DMS 273 (cell line): ENCODE data around the gene JCHAIN.
"Not testable (repeated sequence)": the region's sequence is repeated elsewhere in the genome, so short reads cannot be mapped to it uniquely, and the experiment has no call there.

ENCODE experiments used
- DNase-seq: peaks from one replicate; lab custom pipeline; 2025; ENCODE audit not compliant: unreplicated experiment; lab: John Stamatoyannopoulos, UW

JCHAIN gene

GRCh38 chr4:70666369-70666768 is at the start of gene JCHAIN:
Gene JCHAIN (minus strand): TSS chr4:70666508. CDS start chr4:70666490, 18 bp downstream.
- DNase-seq = no peak

GRCh38 chr4:70715097-70715496 is 48.8 kb upstream of the JCHAIN start:
- no peak for DNase-seq

GRCh38 chr4:70714079-70714887 is 48.0 kb upstream of the JCHAIN start:
- no peak for DNase-seq

DNA sequence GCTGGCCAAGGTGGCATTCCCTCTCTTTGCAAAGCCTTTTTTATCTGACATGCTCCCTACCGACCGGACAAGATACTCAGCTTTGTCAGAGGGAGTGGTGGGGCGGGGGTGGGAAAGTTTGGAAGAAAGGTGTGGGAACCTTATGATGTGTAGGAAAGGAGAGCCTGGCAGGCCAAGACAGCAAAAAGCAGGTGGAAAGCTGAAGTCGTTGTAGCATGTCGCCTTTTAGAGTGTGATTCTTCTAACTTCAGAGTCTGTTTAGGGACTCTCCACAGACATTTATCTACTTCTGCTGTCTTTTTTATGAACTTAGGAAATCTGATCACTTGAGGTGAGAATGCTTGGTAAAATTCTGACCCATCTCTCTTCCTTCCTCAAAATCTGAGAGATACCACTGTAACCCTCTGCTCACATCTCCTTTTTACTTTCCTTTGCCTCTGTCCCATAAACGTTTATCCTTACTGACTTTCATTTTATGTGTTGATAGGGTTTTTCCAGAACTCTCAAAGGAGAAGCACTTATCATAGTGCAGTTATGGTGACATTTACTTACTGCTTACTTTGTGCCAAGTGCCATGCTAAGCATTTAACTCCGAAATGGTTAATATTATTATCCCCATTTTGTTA is 47.3 kb upstream of the JCHAIN start:
- no peak for DNase-seq

- no peak for DNase-seq
Measured at GRCh38 chr4:70712604-70713452, 46.5 kb upstream of the JCHAIN start.

DNA sequence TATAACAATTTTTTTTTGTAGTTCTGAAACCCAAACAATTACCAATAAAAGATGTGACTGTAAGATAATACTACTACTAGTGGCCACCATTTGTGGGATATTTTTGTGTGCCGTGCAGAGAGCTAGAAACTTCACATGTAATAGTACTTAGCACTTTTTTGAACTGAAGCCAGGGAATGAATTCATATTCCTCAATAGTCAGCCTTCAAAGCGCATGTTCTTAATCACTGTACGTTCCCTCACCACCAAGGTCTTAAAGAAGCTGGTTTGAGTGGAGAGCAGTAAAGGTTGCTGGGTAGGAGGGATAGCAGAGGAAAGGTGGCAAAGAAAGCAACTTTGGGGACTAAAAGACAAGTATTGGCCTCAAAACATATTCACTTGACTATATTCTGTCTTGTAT is 45.8 kb upstream of the JCHAIN start:
- no peak for DNase-seq

DNA sequence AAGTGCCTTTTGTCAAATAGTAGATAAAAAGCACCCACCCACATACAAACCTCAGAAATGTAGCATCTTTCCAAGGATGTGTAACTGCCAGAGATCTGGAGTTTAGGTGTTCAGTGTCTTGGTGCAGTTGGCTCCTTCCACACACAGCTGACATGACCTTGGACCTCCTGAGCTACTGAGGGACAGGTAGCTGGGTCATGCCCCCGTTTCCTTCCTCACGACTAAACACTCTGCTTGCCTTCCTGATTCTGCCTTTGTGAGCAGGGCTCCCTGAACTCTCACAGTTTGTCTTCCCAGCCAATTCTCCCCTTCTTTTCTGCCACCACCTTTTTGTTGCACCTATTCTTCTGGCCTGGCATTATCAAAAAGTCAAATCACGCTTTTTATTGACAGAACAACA is 45.3 kb upstream of the JCHAIN start:
- DNase-seq = no peak

DNA sequence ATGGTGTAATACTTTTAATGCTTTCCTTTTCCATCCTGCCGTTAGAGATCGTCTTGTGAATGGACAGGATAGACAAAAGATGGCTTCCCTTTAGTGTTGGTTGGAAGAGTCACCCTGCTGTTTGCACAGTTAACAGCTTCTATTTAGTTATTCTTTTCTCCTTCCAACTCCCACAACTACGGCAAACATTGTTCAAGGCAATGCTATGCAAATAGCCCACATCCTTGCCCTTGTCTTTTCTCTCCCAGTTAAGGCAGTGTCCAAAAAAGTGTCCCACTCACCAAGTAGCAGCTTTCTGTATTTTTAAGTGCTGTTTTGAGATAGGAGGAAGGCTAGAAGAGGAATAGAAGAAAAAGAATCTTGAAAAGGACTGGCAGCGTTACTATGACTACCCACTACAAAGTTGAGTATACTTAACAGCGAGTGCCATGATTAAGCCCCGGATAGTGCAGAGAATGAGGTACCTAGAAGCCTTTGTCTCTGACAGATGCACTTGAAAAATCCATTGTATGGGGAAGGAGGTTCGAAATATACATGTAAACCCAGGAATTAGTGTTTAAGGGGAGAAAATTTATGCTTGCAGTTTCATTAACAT is 43.4 kb upstream of the JCHAIN start:
- no peak for DNase-seq

GRCh38 chr4:70706516-70706915 is 40.2 kb upstream of the JCHAIN start:
- no peak for DNase-seq

- DNase-seq = peak; percentile 36
Measured at GRCh38 chr4:70706044-70706461, 39.7 kb upstream of the JCHAIN start.

- DNase-seq = peak; percentile 84
Measured at GRCh38 chr4:70705183-70706043, 39.1 kb upstream of the JCHAIN start.

- no peak for DNase-seq
Measured at GRCh38 chr4:70704931-70705182, 38.5 kb upstream of the JCHAIN start.

- peak; percentile 88 for DNase-seq
Measured at GRCh38 chr4:70704215-70704930, 38.1 kb upstream of the JCHAIN start.

- DNase-seq = peak; percentile 56
Measured at GRCh38 chr4:70703619-70704214, 37.4 kb upstream of the JCHAIN start.

DNA sequence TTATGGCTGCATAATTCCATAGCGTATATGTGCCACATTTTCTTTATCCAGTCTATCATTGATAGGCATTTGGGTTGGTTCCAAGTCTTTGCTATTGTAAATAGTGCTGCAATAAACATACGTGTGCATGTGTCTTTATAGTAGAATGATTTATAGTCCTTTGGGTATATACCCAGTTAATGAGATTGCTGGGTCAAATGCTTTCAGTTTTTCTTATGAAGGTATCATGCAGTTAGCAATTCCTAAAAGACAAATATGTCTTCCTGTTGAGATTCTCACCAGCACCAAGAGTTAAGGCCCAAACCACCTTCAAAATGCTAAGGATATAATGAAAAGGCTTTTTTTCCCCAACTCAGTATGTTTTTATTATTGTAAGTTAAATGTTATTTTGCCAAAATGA is 36.3 kb upstream of the JCHAIN start:
- DNase-seq = not testable (repeated sequence)

- no peak for DNase-seq
Measured at GRCh38 chr4:70701271-70701670, 35.0 kb upstream of the JCHAIN start.

DNA sequence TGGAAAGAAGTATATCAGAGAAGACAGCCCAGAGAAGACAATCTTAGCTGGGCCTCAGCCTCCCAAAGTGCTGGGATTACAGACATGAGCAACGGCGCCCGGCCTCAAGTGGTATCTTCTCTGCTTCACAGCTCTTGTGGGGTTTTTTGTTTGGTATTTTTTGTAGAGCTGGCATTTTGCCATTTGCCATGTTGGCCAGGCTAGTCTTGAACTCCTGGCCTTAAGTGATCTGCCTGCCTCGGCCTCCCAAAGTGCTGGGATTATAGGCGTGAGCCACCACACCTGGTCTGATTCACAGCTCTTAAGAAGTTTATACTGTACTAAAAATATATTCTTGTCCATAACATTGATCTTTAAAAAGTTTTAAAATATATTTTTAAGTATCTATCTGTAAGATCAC is 34.4 kb upstream of the JCHAIN start:
- DNase-seq = no peak

- not testable (repeated sequence) for DNase-seq
Measured at GRCh38 chr4:70698435-70698834, 32.1 kb upstream of the JCHAIN start.

GRCh38 chr4:70694633-70695032 is 28.3 kb upstream of the JCHAIN start:
- DNase-seq = not testable (repeated sequence)

DNA sequence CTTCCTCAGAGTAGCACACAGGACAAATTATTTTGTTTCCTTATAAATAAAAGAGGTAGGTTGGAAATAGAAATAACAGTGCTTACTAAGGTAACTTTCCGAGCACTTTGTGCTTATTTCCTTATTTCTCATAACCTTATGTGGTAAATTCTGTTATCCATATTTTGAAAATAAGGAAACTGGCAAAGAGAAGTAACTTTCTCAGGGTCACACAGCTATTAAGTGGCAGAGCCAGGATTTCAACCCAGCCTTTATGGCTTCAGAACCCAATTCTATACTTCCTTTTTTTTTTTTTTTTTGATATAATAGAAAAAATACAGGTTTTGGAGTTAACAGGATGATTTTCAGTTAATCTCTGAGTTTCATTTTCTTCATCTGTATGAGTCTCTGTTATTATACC is 25.4 kb upstream of the JCHAIN start:
- no peak for DNase-seq
